HepG2 (cell line): Measurements from ENCODE around the gene PDGFB. TPM values are rescaled to one million over a fixed set of nuclear protein-coding genes. Genes with fewer than 3 reads are reported as not detected.

Experiments used
- AFF4 ChIP-seq: sonication (generic); formaldehyde crosslinking; IDR thresholded peaks from 2 replicates; pipeline ENCODE4 v1.4.0; 2020; ENCODE audit warnings: missing genetic modification reagents
- E2F2 ChIP-seq: sonication (generic); formaldehyde crosslinking; IDR thresholded peaks from 2 replicates; pipeline ENCODE4 v1.4.0; 2020; ENCODE audit warnings: missing genetic modification reagents, borderline replicate concordance
- GATAD2A ChIP-seq: IDR thresholded peaks from 2 replicates; pipeline ENCODE4 v1.6.1; 2016
- NR1H2 ChIP-seq: sonication (generic); formaldehyde crosslinking; IDR thresholded peaks from 2 replicates; pipeline ENCODE4 v1.8.1; 2022; ENCODE audit warnings: low read depth, missing genetic modification reagents, borderline replicate concordance
- SALL1 ChIP-seq: sonication (generic); formaldehyde crosslinking; IDR thresholded peaks from 2 replicates; pipeline ENCODE4 v1.8.0; 2022; ENCODE audit warnings: mild to moderate bottlenecking, missing genetic modification reagents
- SRSF9 ChIP-seq: fragments of 200-400 bp; formaldehyde crosslinking; IDR thresholded peaks from 2 replicates; pipeline ENCODE4 v1.6.1; 2018; ENCODE audit warnings: borderline replicate concordance, mild to moderate bottlenecking, low read depth, low read length; ENCODE audit not compliant: insufficient read depth, poor library complexity, severe bottlenecking
- TBX2 ChIP-seq: sonication (generic); formaldehyde crosslinking; IDR thresholded peaks from 2 replicates; pipeline ENCODE4 v1.5.0; 2020; ENCODE audit warnings: missing genetic modification reagents, mild to moderate bottlenecking, borderline replicate concordance
- YY1 ChIP-seq: IDR thresholded peaks from 2 replicates; pipeline ENCODE4 v1.6.1; 2011; ENCODE audit warnings: low read length, low read depth, moderate library complexity, mild to moderate bottlenecking; ENCODE audit not compliant: insufficient read depth, insufficient replicate concordance
- ZFY ChIP-seq: sonication (generic); formaldehyde crosslinking; IDR thresholded peaks from 2 replicates; pipeline ENCODE4 v1.4.0; 2020; ENCODE audit warnings: missing genetic modification reagents
- ZNF281 ChIP-seq: sonication (generic); formaldehyde crosslinking; IDR thresholded peaks from 2 replicates; pipeline ENCODE4 v1.4.0; 2020; ENCODE audit warnings: missing genetic modification reagents, borderline replicate concordance
- ZNF770 ChIP-seq: sonication (generic); formaldehyde crosslinking; IDR thresholded peaks from 2 replicates; pipeline ENCODE4 v1.5.0; 2020; ENCODE audit warnings: mild to moderate bottlenecking, missing genetic modification reagents
- ZSCAN21 ChIP-seq: sonication (generic); formaldehyde crosslinking; IDR thresholded peaks from 2 replicates; pipeline ENCODE4 v1.8.0; 2022; ENCODE audit warnings: mild to moderate bottlenecking, missing genetic modification reagents, moderate library complexity, borderline replicate concordance
- ZXDC ChIP-seq: sonication (generic); formaldehyde crosslinking; IDR thresholded peaks from 2 replicates; pipeline ENCODE4 v1.5.0; 2020; ENCODE audit warnings: mild to moderate bottlenecking, missing genetic modification reagents
- polyA plus RNA-seq, 8 experiments: library from polyadenylated mRNA; depleted of rRNA in 3 of 8; stranded (reverse) in 7 of 8; unstranded in 1 of 8; fragments of >200 nt; fragmentation: Illumina TruSeq in 4 of 8; extraction: Trizol in 4 of 8; gene quantifications; 2 replicates each; pipeline versions ENCODE4 v1.2.1 to v1.2.3, GENCODE V29; 2011 to 2016; ENCODE audit warnings: low read depth in 4 of 8, missing spikeins in 1 of 8, mixed read lengths in 1 of 8; ENCODE audit not compliant: insufficient read depth in 1 of 8
- total RNA-seq, 5 experiments: library from RNA; depleted of rRNA; stranded (reverse); fragments of >200 nt; fragmentation: Illumina TruSeq; extraction: Trizol; gene quantifications; 2 replicates each; pipeline ENCODE4 v1.2.3, GENCODE V29; 2016; ENCODE audit warnings: low read depth in 1 of 5

The PDGFB gene
- total and polyA plus RNA-seq, 2 of the 13 experiments (the other 11 are each of a cell fraction or from before 2014, with no cell fraction given), result 1.4 to 10.1 TPM

- TF ChIP-seq ZXDC (CRISPR knock-in tag) (0 out of 2 replicates have a peak, but pooled peaks have one; percentile 34), TBX2 (CRISPR knock-in tag) (peak; percentile 62; the same call in 1 of the 2 replicates), GATAD2A (peak; percentile 31; the same call in 1 of the 2 replicates), ZNF770 (CRISPR knock-in tag) (peak; percentile 77), E2F2 (CRISPR knock-in tag) (no peak), AFF4 (CRISPR knock-in tag) (peak; percentile 56; the same call in 1 of the 2 replicates), SALL1 (CRISPR knock-in tag) (peak; percentile 42; the same call in 1 of the 2 replicates), ZSCAN21 (CRISPR knock-in tag) (peak; percentile 63; the same call in 1 of the 2 replicates), ZFY (CRISPR knock-in tag) (peak; percentile 48), YY1 (peak; percentile 22), ZNF281 (peak; percentile 81; the same call in 1 of the 2 replicates), SRSF9 (no peak), NR1H2 (CRISPR knock-in tag) (0 out of 2 replicates have a peak, but pooled peaks have one; percentile 47)
These were observed 2.0 kb downstream of the PDGFB start (continued) for GRCh38 chr22:39242595-39243438.
